Cardiac fibroblast (primary cell): ENCODE measurements around the gene AGFG1.
A peak's percentile ranks its signal among the peaks of the same experiment; 100 is the strongest.

Source experiments
- DNase-seq, 2 donors: peaks; one replicate each; pipeline versions ENCODE4 v3.0.0 to v3.0.0-alpha.2; 2010; ENCODE audit warnings: low read depth in 2 of 2
- H3K4me3 ChIP-seq, 2 donors: replicated peaks in 1 of 2; 1 replicate in 1 of 2; 2 replicates in 1 of 2; pipeline ENCODE4 v1.5.1; 2011; ENCODE audit warnings: low read depth in 2 of 2, low read length in 2 of 2, mild to moderate bottlenecking in 2 of 2, moderate library complexity in 1 of 2
- CTCF ChIP-seq: IDR thresholded peaks from one replicate; pipeline ENCODE4 v1.5.1; 2011; ENCODE audit warnings: low read depth, mild to moderate bottlenecking, low read length, inconsistent platforms

The AGFG1 gene

GRCh38 chr2:227504700-227505099 lies 32.7 kb downstream of the AGFG1 start:
- DNase-seq, result no peak
- TF ChIP-seq CTCF, result no peak
- H3K4me3 ChIP-seq, result no peak overlapping the region

GRCh38 chr2:227506456-227506855 lies 34.5 kb downstream of the AGFG1 start:
- no peak for TF ChIP-seq CTCF
- no peak for DNase-seq
- no peak overlapping the region for H3K4me3 ChIP-seq

- DNase-seq, result no peak
- no peak for TF ChIP-seq CTCF
- H3K4me3 ChIP-seq, result no peak overlapping the region
These were observed 36.0 kb downstream of the AGFG1 start for GRCh38 chr2:227507963-227508362.

GRCh38 chr2:227509076-227509475 lies 37.1 kb downstream of the AGFG1 start:
- DNase-seq, result no peak
- TF ChIP-seq CTCF, result no peak
- no peak overlapping the region for H3K4me3 ChIP-seq

GRCh38 chr2:227509824-227510619 lies 38.1 kb downstream of the AGFG1 start:
- H3K4me3 ChIP-seq, result no peak overlapping the region
- peak; percentile 38 to 44 for DNase-seq
- TF ChIP-seq CTCF, result no peak

GRCh38 chr2:227510620-227510958 lies 38.6 kb downstream of the AGFG1 start:
- TF ChIP-seq CTCF, result no peak
- H3K4me3 ChIP-seq, result no peak overlapping the region
- no peak for DNase-seq
